Astrocyte of the cerebellum (primary cell): ENCODE results near the gene KRT82.

Experiments used
- DNase-seq: peaks from one replicate; pipeline ENCODE4 v3.0.0-alpha.2; 2011; ENCODE audit warnings: low read depth
- H3K4me3 ChIP-seq: 2 replicates; pipeline ENCODE4 v1.5.1; 2011; ENCODE audit warnings: mild to moderate bottlenecking, low read depth, low read length, moderate library complexity
- in situ Hi-C: cut with HindIII; loops from 2 replicates; pipeline ENCODE4 v1.10.0; 2017; ENCODE audit warnings: low sequenced_read_pairs
- TF ChIP-seq, protein P1 (sequence below): IDR thresholded peaks from 2 replicates; pipeline ENCODE4 v1.5.1; 2012; ENCODE audit warnings: low read length, low read depth, moderate library complexity, mild to moderate bottlenecking; ENCODE audit errors: missing control alignments

KRT82 gene

DNA sequence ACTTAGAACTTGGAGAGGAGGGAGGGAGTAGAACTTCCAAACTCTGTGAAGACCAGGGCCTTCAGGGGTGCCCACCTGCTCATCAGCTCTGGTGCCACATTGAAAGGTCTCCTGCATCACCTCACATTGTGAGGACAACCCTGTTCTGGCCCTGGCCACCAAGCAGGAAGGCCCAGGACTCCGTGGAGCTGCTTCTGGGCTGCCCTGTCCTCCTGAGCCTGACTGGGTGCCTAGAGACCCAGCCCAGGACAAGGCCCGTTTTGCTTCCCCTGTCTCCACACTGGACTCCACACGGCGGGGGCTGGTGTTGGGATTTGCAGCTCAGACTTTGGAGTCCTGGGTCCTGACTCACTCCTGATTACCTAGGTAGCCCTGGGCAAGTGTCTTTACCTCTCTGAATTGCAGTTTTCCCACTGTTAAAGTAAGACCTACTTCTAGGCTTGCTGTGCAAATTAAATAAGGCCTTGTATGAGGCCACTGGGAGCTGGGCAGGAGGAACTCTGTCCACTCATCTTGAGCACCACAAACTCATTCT is 12.5 kb upstream of the KRT82 start:
- TF ChIP-seq, protein P1, sequence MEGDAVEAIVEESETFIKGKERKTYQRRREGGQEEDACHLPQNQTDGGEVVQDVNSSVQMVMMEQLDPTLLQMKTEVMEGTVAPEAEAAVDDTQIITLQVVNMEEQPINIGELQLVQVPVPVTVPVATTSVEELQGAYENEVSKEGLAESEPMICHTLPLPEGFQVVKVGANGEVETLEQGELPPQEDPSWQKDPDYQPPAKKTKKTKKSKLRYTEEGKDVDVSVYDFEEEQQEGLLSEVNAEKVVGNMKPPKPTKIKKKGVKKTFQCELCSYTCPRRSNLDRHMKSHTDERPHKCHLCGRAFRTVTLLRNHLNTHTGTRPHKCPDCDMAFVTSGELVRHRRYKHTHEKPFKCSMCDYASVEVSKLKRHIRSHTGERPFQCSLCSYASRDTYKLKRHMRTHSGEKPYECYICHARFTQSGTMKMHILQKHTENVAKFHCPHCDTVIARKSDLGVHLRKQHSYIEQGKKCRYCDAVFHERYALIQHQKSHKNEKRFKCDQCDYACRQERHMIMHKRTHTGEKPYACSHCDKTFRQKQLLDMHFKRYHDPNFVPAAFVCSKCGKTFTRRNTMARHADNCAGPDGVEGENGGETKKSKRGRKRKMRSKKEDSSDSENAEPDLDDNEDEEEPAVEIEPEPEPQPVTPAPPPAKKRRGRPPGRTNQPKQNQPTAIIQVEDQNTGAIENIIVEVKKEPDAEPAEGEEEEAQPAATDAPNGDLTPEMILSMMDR: no peak
- no peak for DNase-seq
- no peak overlapping the region for H3K4me3 ChIP-seq
- in situ Hi-C loops: no loop called here

DNA sequence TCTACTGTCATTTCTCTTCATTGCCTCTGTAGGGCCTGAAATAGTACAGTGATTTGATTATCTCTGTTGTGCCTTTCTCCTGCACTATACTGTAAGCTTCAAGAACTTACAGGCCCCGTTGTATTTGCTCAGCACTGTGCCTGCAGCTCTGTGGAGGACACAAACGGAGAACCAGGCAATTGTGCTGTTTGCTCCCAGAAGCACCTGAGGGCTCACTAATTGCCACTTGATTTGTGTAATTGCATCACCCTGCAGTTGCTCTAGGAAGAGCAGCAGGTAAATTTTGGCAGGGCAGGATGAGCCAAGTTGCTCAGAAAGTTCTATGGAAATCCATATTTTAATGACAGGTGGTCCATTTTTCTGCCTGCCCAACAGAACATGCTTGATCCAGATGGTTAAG is 11.6 kb upstream of the KRT82 start:
- TF ChIP-seq, protein P1: no peak
- DNase-seq: no peak
- H3K4me3 ChIP-seq: no peak overlapping the region
- in situ Hi-C loops: no loop called here

DNA sequence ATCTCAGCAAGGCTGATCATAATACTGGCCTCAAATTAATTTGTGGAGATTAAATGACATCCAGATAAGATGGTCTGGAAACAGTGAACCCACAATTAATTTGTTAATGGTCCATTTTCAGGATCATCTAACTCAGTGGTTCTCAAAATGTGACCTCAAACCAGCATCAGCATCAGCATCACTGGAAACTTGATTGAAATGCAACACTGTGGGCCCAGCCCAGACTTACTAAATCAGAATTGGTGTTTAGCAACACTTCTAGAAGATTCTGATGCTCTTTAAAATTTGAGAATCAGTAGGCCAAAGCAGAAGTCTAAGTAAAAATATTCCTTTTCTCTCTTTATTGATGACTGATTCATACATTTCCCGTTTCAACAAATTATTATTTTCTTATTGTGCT is 10.7 kb upstream of the KRT82 start:
- H3K4me3 ChIP-seq: no peak overlapping the region
- no peak for DNase-seq
- in situ Hi-C loops: no loop called here
- TF ChIP-seq, protein P1: no peak

DNA sequence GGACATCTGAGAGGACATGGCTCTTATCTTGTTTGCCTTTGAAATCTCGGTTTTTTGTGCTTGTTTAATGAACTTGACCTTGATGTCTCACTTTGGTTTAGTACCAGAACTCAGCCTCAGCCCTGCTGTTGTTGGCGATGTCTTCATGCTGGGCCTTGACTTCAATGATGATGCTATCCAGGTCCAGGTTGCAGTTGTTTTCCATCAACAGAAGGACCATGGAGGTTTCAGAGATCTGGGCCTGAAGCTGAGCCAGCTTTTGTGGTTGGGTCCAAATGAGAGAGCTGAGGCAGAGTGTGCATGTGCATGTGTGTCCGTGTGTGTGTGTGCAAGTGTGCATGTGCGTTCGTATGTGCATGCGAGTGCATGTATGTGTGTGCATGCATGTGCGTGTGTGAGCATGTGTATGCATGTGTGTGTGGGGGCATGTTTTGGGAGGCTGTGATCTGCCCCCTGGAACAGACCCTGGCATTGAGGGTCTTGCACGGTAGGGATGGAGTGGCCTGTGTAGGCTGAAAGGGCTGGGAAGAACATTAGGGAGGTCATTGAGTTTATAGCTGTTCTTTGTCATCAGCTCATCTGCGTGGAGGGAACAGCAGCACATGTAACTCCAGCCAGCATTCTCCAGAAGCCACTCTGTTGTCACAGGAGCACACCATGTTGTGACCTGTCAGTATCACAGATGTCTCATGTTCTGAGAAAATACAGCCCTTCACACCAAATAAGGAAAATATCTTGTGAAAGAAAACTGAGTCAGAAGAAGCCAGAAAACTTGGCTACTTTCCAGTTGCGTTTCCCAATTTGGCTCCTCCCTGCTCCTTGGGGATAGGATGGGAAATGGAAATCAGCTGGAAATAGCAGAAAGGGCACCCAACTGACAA is 10.0 kb upstream of the KRT82 start:
- in situ Hi-C loops: no loop called here
- DNase-seq: no peak
- H3K4me3 ChIP-seq: no peak overlapping the region
- TF ChIP-seq, protein P1: no peak

DNA sequence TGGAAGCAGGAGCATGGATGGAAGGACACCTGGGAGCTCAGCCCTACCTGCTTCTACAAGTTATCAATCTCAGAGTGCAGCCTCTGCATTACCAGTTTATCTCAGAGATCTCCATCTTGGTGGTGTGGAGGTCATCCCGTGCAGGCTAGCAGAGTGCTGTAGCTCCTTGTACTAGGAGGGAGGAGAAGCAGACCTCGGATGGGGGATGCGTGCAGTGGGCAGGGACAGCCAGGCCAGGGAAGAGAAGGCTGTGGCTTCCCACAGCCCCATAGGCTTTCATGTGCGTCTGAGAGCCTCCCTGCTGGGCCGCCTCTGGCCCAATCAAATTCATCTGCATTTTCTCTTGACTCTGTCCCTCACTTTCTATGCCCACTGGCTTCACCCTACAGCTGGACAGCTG is 8.8 kb upstream of the KRT82 start:
- no peak for DNase-seq
- no peak overlapping the region for H3K4me3 ChIP-seq
- in situ Hi-C loops: no loop called here
- TF ChIP-seq, protein P1: no peak

DNA sequence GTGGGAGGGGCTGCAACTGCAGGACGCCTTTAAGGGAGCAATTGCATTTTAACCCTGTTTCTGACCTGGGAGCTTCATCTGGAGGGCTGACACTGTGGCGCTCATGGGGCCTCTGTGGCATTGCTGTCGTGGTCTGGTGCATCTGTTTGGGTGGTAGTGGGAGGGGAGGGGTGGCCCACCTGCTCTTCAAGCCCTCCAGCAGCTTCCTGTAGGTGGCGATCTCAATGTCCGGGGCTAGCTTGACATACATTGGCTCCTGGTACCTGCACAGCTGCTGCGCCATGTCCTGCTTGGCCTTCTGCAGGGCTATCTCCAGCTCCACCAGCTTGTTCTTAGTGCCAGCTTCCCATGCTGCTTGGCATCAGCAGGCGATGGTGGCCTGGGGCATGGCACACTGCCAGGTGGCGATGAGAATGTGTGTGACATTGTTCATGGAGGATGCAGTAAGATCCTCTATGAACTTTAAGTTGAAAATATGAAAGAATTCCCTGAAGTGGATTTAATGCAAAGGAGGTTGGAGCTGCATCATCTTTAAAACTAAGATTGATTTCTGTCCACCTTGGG is 7.7 kb upstream of the KRT82 start:
- TF ChIP-seq, protein P1: no peak
- in situ Hi-C loops: no loop called here
- H3K4me3 ChIP-seq: no peak overlapping the region
- DNase-seq: no peak
